Measurements from ENCODE around the gene C11orf52.
"Not testable (repeated sequence)": the region's sequence is repeated elsewhere in the genome, so short reads cannot be mapped to it uniquely, and the experiment has no call there.

Gene C11orf52

GRCh38 chr11:111918390-111919256, at the start of gene C11orf52:
TSS of gene C11orf52 (plus strand) at chr11:111918913. CDS start at chr11:111918973, 60 bp downstream.
- in situ Hi-C loops (cut with HindIII; ENCODE audit: low pct_ligation_motif_present, low pct_unique_long_range_greater_than_20kb, low sequenced_read_pairs): no loop called here
- peak; percentile 65 for DNase-seq

GRCh38 chr11:111870113-111870512, 48.6 kb upstream of the C11orf52 start:
- DNase-seq: no peak
- in situ Hi-C loops (cut with HindIII; ENCODE audit: low pct_ligation_motif_present, low pct_unique_long_range_greater_than_20kb, low sequenced_read_pairs): no loop called here

GRCh38 chr11:111870522-111870885, 48.2 kb upstream of the C11orf52 start:
- no peak for DNase-seq
- in situ Hi-C loops (cut with HindIII; ENCODE audit: low pct_ligation_motif_present, low pct_unique_long_range_greater_than_20kb, low sequenced_read_pairs): no loop called here

- DNase-seq: peak; percentile 65
- in situ Hi-C loops (cut with HindIII; ENCODE audit: low pct_ligation_motif_present, low pct_unique_long_range_greater_than_20kb, low sequenced_read_pairs): no loop called here
Observed at GRCh38 chr11:111870886-111871692, 47.6 kb upstream of the C11orf52 start, which contains the start of gene ALG9. TSS of gene ALG9 (minus strand) at chr11:111871581. CDS start at chr11:111871482, 99 bp downstream.

- no peak for DNase-seq
- in situ Hi-C loops (cut with HindIII; ENCODE audit: low pct_ligation_motif_present, low pct_unique_long_range_greater_than_20kb, low sequenced_read_pairs): no loop called here
Observed at GRCh38 chr11:111871693-111872161, 47.0 kb upstream of the C11orf52 start.

- in situ Hi-C loops (cut with HindIII; ENCODE audit: low pct_ligation_motif_present, low pct_unique_long_range_greater_than_20kb, low sequenced_read_pairs): no loop called here
- DNase-seq: peak; percentile 36
Observed at GRCh38 chr11:111878385-111878848, 40.3 kb upstream of the C11orf52 start.

- in situ Hi-C loops (cut with HindIII; ENCODE audit: low pct_ligation_motif_present, low pct_unique_long_range_greater_than_20kb, low sequenced_read_pairs): no loop called here
- peak; percentile 95 for DNase-seq
Observed at GRCh38 chr11:111878849-111879636, 39.7 kb upstream of the C11orf52 start, which contains the start of the genes CFAP68 and FDXACB1. TSS of gene CFAP68 (plus strand) at chr11:111879541. CDS start at chr11:111879561, 20 bp downstream. TSS of gene FDXACB1 (minus strand) at chr11:111879165. CDS start at chr11:111879132, 33 bp downstream.

- in situ Hi-C loops (cut with HindIII; ENCODE audit: low pct_ligation_motif_present, low pct_unique_long_range_greater_than_20kb, low sequenced_read_pairs): no loop called here
- DNase-seq: no peak
Observed at GRCh38 chr11:111879637-111879960, 39.1 kb upstream of the C11orf52 start.

GRCh38 chr11:111882202-111882601, 36.5 kb upstream of the C11orf52 start:
- in situ Hi-C loops (cut with HindIII; ENCODE audit: low pct_ligation_motif_present, low pct_unique_long_range_greater_than_20kb, low sequenced_read_pairs): no loop called here
- no peak for DNase-seq

- DNase-seq; in situ Hi-C loops (cut with HindIII; ENCODE audit: low pct_ligation_motif_present, low pct_unique_long_range_greater_than_20kb, low sequenced_read_pairs): not testable (repeated sequence)
Observed at GRCh38 chr11:111885053-111885452, 33.7 kb upstream of the C11orf52 start.

- in situ Hi-C loops (cut with HindIII; ENCODE audit: low pct_ligation_motif_present, low pct_unique_long_range_greater_than_20kb, low sequenced_read_pairs): no loop called here
- no peak for DNase-seq
Observed at GRCh38 chr11:111886032-111886431, 32.7 kb upstream of the C11orf52 start.

GRCh38 chr11:111886844-111887243, 31.9 kb upstream of the C11orf52 start:
- in situ Hi-C loops (cut with HindIII; ENCODE audit: low pct_ligation_motif_present, low pct_unique_long_range_greater_than_20kb, low sequenced_read_pairs): no loop called here
- no peak for DNase-seq

GRCh38 chr11:111905411-111905810, 13.3 kb upstream of the C11orf52 start:
- DNase-seq: no peak
- in situ Hi-C loops (cut with HindIII; ENCODE audit: low pct_ligation_motif_present, low pct_unique_long_range_greater_than_20kb, low sequenced_read_pairs): no loop called here

GRCh38 chr11:111906680-111907079, 12.0 kb upstream of the C11orf52 start:
- in situ Hi-C loops (cut with HindIII; ENCODE audit: low pct_ligation_motif_present, low pct_unique_long_range_greater_than_20kb, low sequenced_read_pairs): no loop called here
- no peak for DNase-seq

GRCh38 chr11:111908639-111909305, 9.9 kb upstream of the C11orf52 start:
- in situ Hi-C loops (cut with HindIII; ENCODE audit: low pct_ligation_motif_present, low pct_unique_long_range_greater_than_20kb, low sequenced_read_pairs): no loop called here
- no peak for DNase-seq

GRCh38 chr11:111909378-111909777, 9.3 kb upstream of the C11orf52 start:
- in situ Hi-C loops (cut with HindIII; ENCODE audit: low pct_ligation_motif_present, low pct_unique_long_range_greater_than_20kb, low sequenced_read_pairs): no loop called here

GRCh38 chr11:111910676-111911562, 7.8 kb upstream of the C11orf52 start:
- in situ Hi-C loops (cut with HindIII; ENCODE audit: low pct_ligation_motif_present, low pct_unique_long_range_greater_than_20kb, low sequenced_read_pairs): no loop called here

More at GRCh38 chr11:111909378-111909777, 9.3 kb upstream of the C11orf52 start:
- no peak for DNase-seq

More at GRCh38 chr11:111910676-111911562, 7.8 kb upstream of the C11orf52 start:
- no peak for DNase-seq
